HL-60/S4 (cell line): ENCODE data around the gene SDK2.

Source experiments
- in situ Hi-C: fragments of 300-500 bp; cut with MboI; formaldehyde crosslinking; loops from 2 replicates; pipeline ENCODE4 v1.14.3; 2022; ENCODE audit warnings: low sequenced_read_pairs

The SDK2 gene

GRCh38 chr17:73654241-73654640 is 10.0 kb upstream of the SDK2 start:
- in situ Hi-C loops: no loop called here

GRCh38 chr17:73653810-73654209 is 9.6 kb upstream of the SDK2 start:
- in situ Hi-C loops: no loop called here

GRCh38 chr17:73652886-73653480 is 8.7 kb upstream of the SDK2 start:
- in situ Hi-C loops: no loop called here

- in situ Hi-C loops: no loop called here
Observed at GRCh38 chr17:73650617-73651200, 6.5 kb upstream of the SDK2 start.

GRCh38 chr17:73650140-73650539 is 5.9 kb upstream of the SDK2 start:
- in situ Hi-C loops: no loop called here

GRCh38 chr17:73648974-73649373 is 4.7 kb upstream of the SDK2 start:
- in situ Hi-C loops: no loop called here

GRCh38 chr17:73648543-73648820 is 4.2 kb upstream of the SDK2 start:
- in situ Hi-C loops: no loop called here

GRCh38 chr17:73647772-73648542 is 3.7 kb upstream of the SDK2 start:
- in situ Hi-C loops: no loop called here

GRCh38 chr17:73647301-73647695 is 3.1 kb upstream of the SDK2 start:
- in situ Hi-C loops: no loop called here

GRCh38 chr17:73646409-73647300 is 2.4 kb upstream of the SDK2 start:
- in situ Hi-C loops: no loop called here

- in situ Hi-C loops: no loop called here
Observed at GRCh38 chr17:73645050-73645871, 1.0 kb upstream of the SDK2 start.

- in situ Hi-C loops: no loop called here
Observed at GRCh38 chr17:73643852-73644144, 447 bp downstream of the SDK2 start.

GRCh38 chr17:73643001-73643851 is 1.0 kb downstream of the SDK2 start:
- in situ Hi-C loops: no loop called here

GRCh38 chr17:73642659-73643000 is 1.6 kb downstream of the SDK2 start:
- in situ Hi-C loops: no loop called here

- in situ Hi-C loops: no loop called here
Observed at GRCh38 chr17:73641826-73642600, 2.2 kb downstream of the SDK2 start.

- in situ Hi-C loops: no loop called here
Observed at GRCh38 chr17:73640691-73641090, 3.6 kb downstream of the SDK2 start.

GRCh38 chr17:73639932-73640331 is 4.3 kb downstream of the SDK2 start:
- in situ Hi-C loops: no loop called here

- in situ Hi-C loops: no loop called here
Observed at GRCh38 chr17:73639322-73639721, 4.9 kb downstream of the SDK2 start.

GRCh38 chr17:73638556-73638955 is 5.7 kb downstream of the SDK2 start:
- in situ Hi-C loops: no loop called here
